ENCODE measurements around the gene AACS.

AACS gene

DNA sequence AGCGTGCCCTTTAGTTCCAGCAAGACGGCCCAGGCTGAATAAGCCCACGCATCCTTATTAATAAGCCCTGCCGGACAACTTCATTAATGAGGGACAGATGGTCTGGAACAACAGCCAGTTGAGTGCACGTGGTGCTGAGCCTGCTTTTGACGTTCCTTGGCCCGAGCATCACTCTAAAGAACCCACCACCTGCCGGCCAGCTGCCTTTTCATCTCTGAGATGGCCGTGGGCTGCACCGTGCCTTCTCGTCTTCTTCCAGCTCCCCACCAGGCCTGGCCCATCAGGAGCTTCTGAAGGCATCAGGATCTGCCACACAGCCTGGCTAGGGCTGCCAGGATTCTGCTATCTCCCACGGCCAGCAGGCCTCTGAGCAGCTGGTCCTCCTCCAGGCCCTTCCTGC, 80.0 kb downstream of the AACS start:
- H3K4me3 ChIP-seq (ENCODE audit: low read depth, low read length): no peak overlapping the region
- H3K9me3 ChIP-seq (ENCODE audit: control insufficient read depth, insufficient read depth, low read depth, low read length): no peaks in the 10 kb centered on the region
- no peaks in the 10 kb centered on the region for H3K4me1 ChIP-seq (ENCODE audit: control insufficient read depth, insufficient read depth, low read length)
- POLR2A ChIA-PET: no interaction called here
- no peak overlapping the region for H3K27ac ChIP-seq (ENCODE audit: extremely low read depth, low read depth, low read length)
- CTCF ChIA-PET: no interaction called here
- no peak for TF ChIP-seq ZNF24 (tag by site-specific recombination; IDR thresholded peaks at IDR 0.05)
- no peak for TF ChIP-seq MEIS1 (CRISPR knock-in tag; IDR thresholded peaks at IDR 0.05; ENCODE audit: borderline replicate concordance)
- no peak for TF ChIP-seq KLF8 (tag by site-specific recombination; IDR thresholded peaks at IDR 0.05)
- H3K36me3 ChIP-seq (ENCODE audit: control insufficient read depth in 2 of 2, insufficient read depth in 1 of 2, low read length in 2 of 2): no peaks in the 10 kb centered on the region

DNA sequence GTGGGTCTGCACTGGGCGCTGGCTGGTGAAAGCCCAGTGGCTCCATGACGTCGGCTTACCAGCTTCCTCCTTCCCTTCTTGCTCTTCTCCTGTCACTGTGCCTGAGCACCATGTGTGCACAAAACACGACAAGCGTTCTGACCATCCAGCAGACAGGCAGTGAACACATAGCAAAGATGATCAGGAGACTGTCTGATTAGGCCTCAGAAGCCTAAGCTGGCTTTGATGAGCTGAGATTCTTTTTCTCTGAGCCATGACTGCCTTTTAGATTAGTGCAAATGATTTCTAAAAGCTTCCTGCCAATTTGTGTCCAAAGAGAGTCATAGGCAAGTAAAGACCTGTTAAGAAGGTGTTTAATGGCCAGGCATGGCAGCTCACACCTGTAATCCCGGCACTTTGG, 83.1 kb downstream of the AACS start:
- H3K4me3 ChIP-seq (ENCODE audit: low read depth, low read length): no peak overlapping the region
- POLR2A ChIA-PET: no interaction called here
- no peak for TF ChIP-seq ZNF169 (tag by site-specific recombination; IDR thresholded peaks at IDR 0.05)
- no peak for TF ChIP-seq ZNF311 (tag by site-specific recombination; IDR thresholded peaks at IDR 0.05; ENCODE audit: borderline replicate concordance)
- TF ChIP-seq ZNF302 (tag by site-specific recombination; IDR thresholded peaks at IDR 0.05; ENCODE audit: low read depth): no peak
- no peak for TF ChIP-seq ZNF132 (tag by site-specific recombination; IDR thresholded peaks at IDR 0.05; ENCODE audit: borderline replicate concordance)
- TF ChIP-seq, protein P1, sequence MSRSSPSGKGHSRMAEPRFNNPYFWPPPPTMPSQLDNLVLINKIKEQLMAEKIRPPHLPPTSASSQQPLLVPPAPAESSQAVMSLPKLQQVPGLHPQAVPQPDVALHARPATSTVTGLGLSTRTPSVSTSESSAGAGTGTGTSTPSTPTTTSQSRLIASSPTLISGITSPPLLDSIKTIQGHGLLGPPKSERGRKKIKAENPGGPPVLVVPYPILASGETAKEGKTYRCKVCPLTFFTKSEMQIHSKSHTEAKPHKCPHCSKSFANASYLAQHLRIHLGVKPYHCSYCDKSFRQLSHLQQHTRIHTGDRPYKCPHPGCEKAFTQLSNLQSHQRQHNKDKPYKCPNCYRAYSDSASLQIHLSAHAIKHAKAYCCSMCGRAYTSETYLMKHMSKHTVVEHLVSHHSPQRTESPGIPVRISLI (tag by site-specific recombination; IDR thresholded peaks at IDR 0.05): no peak
- no peak for TF ChIP-seq TRIM28 (IDR thresholded peaks at IDR 0.05; ENCODE audit: borderline replicate concordance, low read length)
- TF ChIP-seq, protein P2, sequence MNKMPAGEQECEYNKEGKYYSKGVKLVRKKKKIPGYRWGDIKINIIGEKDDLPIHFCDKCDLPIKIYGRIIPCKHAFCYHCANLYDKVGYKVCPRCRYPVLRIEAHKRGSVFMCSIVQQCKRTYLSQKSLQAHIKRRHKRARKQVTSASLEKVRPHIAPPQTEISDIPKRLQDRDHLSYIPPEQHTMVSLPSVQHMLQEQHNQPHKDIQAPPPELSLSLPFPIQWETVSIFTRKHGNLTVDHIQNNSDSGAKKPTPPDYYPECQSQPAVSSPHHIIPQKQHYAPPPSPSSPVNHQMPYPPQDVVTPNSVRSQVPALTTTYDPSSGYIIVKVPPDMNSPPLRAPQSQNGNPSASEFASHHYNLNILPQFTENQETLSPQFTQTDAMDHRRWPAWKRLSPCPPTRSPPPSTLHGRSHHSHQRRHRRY (tag by site-specific recombination; IDR thresholded peaks at IDR 0.05): no peak
- no peak for TF ChIP-seq ZNF558 (tag by site-specific recombination; IDR thresholded peaks at IDR 0.05)
- TF ChIP-seq, protein P3, sequence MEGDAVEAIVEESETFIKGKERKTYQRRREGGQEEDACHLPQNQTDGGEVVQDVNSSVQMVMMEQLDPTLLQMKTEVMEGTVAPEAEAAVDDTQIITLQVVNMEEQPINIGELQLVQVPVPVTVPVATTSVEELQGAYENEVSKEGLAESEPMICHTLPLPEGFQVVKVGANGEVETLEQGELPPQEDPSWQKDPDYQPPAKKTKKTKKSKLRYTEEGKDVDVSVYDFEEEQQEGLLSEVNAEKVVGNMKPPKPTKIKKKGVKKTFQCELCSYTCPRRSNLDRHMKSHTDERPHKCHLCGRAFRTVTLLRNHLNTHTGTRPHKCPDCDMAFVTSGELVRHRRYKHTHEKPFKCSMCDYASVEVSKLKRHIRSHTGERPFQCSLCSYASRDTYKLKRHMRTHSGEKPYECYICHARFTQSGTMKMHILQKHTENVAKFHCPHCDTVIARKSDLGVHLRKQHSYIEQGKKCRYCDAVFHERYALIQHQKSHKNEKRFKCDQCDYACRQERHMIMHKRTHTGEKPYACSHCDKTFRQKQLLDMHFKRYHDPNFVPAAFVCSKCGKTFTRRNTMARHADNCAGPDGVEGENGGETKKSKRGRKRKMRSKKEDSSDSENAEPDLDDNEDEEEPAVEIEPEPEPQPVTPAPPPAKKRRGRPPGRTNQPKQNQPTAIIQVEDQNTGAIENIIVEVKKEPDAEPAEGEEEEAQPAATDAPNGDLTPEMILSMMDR (tag by site-specific recombination; IDR thresholded peaks at IDR 0.05): no peak
- TF ChIP-seq ZNF529 (tag by site-specific recombination; IDR thresholded peaks at IDR 0.05; ENCODE audit: insufficient replicate concordance): no peak
- TF ChIP-seq ZNF248 (tag by site-specific recombination; IDR thresholded peaks at IDR 0.05): no peak
- TF ChIP-seq, protein P4, sequence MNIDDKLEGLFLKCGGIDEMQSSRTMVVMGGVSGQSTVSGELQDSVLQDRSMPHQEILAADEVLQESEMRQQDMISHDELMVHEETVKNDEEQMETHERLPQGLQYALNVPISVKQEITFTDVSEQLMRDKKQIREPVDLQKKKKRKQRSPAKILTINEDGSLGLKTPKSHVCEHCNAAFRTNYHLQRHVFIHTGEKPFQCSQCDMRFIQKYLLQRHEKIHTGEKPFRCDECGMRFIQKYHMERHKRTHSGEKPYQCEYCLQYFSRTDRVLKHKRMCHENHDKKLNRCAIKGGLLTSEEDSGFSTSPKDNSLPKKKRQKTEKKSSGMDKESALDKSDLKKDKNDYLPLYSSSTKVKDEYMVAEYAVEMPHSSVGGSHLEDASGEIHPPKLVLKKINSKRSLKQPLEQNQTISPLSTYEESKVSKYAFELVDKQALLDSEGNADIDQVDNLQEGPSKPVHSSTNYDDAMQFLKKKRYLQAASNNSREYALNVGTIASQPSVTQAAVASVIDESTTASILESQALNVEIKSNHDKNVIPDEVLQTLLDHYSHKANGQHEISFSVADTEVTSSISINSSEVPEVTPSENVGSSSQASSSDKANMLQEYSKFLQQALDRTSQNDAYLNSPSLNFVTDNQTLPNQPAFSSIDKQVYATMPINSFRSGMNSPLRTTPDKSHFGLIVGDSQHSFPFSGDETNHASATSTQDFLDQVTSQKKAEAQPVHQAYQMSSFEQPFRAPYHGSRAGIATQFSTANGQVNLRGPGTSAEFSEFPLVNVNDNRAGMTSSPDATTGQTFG (tag by site-specific recombination; IDR thresholded peaks at IDR 0.05; ENCODE audit: borderline replicate concordance): no peak
- no peak for TF ChIP-seq ZNF837 (tag by site-specific recombination; IDR thresholded peaks at IDR 0.05)
- TF ChIP-seq, protein P5, sequence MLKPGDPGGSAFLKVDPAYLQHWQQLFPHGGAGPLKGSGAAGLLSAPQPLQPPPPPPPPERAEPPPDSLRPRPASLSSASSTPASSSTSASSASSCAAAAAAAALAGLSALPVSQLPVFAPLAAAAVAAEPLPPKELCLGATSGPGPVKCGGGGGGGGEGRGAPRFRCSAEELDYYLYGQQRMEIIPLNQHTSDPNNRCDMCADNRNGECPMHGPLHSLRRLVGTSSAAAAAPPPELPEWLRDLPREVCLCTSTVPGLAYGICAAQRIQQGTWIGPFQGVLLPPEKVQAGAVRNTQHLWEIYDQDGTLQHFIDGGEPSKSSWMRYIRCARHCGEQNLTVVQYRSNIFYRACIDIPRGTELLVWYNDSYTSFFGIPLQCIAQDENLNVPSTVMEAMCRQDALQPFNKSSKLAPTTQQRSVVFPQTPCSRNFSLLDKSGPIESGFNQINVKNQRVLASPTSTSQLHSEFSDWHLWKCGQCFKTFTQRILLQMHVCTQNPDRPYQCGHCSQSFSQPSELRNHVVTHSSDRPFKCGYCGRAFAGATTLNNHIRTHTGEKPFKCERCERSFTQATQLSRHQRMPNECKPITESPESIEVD (tag by site-specific recombination; IDR thresholded peaks at IDR 0.05): no peak
- TF ChIP-seq ZNF701 (tag by site-specific recombination; IDR thresholded peaks at IDR 0.05): no peak
- TF ChIP-seq ZNF416 (tag by site-specific recombination; IDR thresholded peaks at IDR 0.05): no peak
- no peak for TF ChIP-seq ZNF707 (tag by site-specific recombination; IDR thresholded peaks at IDR 0.05)
- TF ChIP-seq YY2 (tag by site-specific recombination; IDR thresholded peaks at IDR 0.05): no peak
- CTCF ChIA-PET: no interaction called here
- no peaks in the 10 kb centered on the region for H3K36me3 ChIP-seq (ENCODE audit: control insufficient read depth in 2 of 2, insufficient read depth in 1 of 2, low read length in 2 of 2)
- no peak overlapping the region for H3K27ac ChIP-seq (ENCODE audit: extremely low read depth, low read depth, low read length)
- no peaks in the 10 kb centered on the region for H3K4me1 ChIP-seq (ENCODE audit: control insufficient read depth, insufficient read depth, low read length)
- H3K9me3 ChIP-seq (ENCODE audit: control insufficient read depth, insufficient read depth, low read depth, low read length): no peaks in the 10 kb centered on the region
